Measurements from ENCODE around the gene MX1. TPM values are rescaled to one million over a fixed set of nuclear protein-coding genes. Genes with fewer than 3 reads are reported as not detected.
"Not testable (repeated sequence)": the region's sequence is repeated elsewhere in the genome, so short reads cannot be mapped to it uniquely, and the experiment has no call there.

Gene MX1
- total RNA-seq, 1 donor from 2014 or later: 8.8 TPM

DNA sequence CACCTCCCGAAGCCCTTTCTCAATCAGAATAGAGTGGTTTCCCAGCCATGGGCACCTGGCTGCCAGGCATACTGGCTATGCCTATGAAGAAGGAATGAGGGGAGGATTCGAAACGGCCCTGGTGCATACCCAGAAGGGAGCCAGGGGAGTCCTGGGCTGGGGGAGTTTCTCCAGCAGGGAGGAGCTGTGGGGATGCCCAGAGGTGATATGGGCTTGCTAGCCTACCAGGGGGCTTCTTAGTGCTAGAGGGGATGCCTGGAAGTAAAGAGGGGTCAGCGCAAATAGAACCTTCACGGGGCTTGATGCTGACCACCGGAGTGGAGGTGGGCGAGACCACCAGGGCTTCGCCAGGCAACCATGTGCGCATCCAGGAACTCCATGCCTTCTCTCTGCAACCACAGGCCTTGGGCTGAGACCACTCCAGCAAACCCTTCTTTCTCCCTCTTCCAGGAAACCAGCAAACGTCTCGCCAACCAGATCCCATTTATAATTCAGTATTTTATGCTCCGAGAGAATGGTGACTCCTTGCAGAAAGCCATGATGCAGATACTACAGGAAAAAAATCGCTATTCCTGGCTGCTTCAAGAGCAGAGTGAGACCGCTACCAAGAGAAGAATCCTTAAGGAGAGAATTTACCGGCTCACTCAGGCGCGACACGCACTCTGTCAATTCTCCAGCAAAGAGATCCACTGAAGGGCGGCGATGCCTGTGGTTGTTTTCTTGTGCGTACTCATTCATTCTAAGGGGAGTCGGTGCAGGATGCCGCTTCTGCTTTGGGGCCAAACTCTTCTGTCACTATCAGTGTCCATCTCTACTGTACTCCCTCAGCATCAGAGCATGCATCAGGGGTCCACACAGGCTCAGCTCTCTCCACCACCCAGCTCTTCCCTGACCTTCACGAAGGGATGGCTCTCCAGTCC, 18.2 kb upstream of the MX1 start:
- intact Hi-C loops (cut with micrococcal nuclease): no loop called here
- no peak for DNase-seq
- no peak overlapping the region for H3K27ac ChIP-seq (replicated peaks)
- H3K36me3 ChIP-seq: peaks cover 53% of the 10 kb centered on the region
- peaks cover 14% of the 10 kb centered on the region for H3K9me3 ChIP-seq (replicated peaks)
- TF ChIP-seq CTCF (IDR thresholded peaks at IDR 0.05; ENCODE audit: borderline replicate concordance): no peak
- no peak overlapping the region for H3K4me3 ChIP-seq
- H3K27me3 ChIP-seq (ENCODE audit: low read depth): peaks cover 8% of the 10 kb centered on the region
- H3K4me1 ChIP-seq: peaks cover 10% of the 10 kb centered on the region

GRCh38 chr21:41410361-41410760, 15.7 kb upstream of the MX1 start:
- intact Hi-C loops (cut with micrococcal nuclease): no loop called here

GRCh38 chr21:41410767-41411448, 15.1 kb upstream of the MX1 start:
- TF ChIP-seq CTCF (IDR thresholded peaks at IDR 0.05; ENCODE audit: borderline replicate concordance): no peak
- no peak overlapping the region for H3K4me3 ChIP-seq
- peak overlapping the region; percentile 22 for H3K27ac ChIP-seq (replicated peaks)
- H3K9me3 ChIP-seq (replicated peaks): peaks cover 35% of the 10 kb centered on the region
- intact Hi-C loops (cut with micrococcal nuclease): no loop called here
- peaks cover 34% of the 10 kb centered on the region for H3K36me3 ChIP-seq
- H3K4me1 ChIP-seq: peaks cover 10% of the 10 kb centered on the region
- DNase-seq: no peak
- H3K27me3 ChIP-seq (ENCODE audit: low read depth): peaks cover 8% of the 10 kb centered on the region

More at GRCh38 chr21:41410361-41410760, 15.7 kb upstream of the MX1 start:
- TF ChIP-seq CTCF (IDR thresholded peaks at IDR 0.05; ENCODE audit: borderline replicate concordance): no peak
- Histone ChIP-seq H3K4me1 (peaks cover 10% of the 10 kb centered on the region), H3K27me3 (ENCODE audit: low read depth) (peaks cover 8% of the 10 kb centered on the region), H3K27ac (replicated peaks) (no peak overlapping the region), H3K9me3 (replicated peaks) (peaks cover 29% of the 10 kb centered on the region), H3K36me3 (peaks cover 34% of the 10 kb centered on the region), H3K4me3 (no peak overlapping the region)
- no peak for DNase-seq

DNA sequence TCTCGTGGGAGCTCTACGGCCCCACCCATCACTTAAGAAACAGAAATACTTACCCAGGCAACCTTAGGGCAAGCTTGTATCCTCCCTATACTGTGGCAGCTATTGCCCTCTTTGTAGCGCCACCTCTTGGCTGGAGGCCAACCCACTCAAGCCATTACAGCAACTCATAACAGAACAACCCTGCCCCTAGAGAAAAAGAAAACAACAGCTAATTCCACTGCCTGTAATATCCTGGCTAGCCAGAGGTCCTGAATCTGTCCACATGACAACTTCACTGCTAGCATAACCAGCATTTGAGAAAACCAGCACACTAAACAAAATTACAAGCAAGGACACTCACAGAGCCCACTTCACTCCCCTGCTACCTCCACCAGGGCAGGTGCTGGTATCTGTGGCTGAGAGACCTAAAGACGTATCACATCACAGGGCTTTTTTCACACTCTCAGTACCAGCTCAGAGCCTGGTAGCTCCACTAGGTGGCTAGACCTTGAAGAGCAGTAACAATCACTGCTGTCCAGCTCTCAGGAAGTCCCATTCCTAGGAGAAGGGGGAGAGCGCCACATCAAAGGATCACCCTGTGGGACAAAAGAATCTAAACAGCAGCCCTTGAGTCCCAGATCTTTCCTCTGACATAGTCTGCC, 14.5 kb upstream of the MX1 start:
- Histone ChIP-seq H3K27ac (replicated peaks) (peak overlapping the region; percentile 22), H3K4me1 (peaks cover 10% of the 10 kb centered on the region), H3K36me3 (peaks cover 30% of the 10 kb centered on the region), H3K4me3 (no peak overlapping the region), H3K27me3 (ENCODE audit: low read depth) (peaks cover 8% of the 10 kb centered on the region), H3K9me3 (replicated peaks) (peaks cover 35% of the 10 kb centered on the region)
- intact Hi-C loops (cut with micrococcal nuclease): no loop called here
- peak; percentile 43 for TF ChIP-seq CTCF (IDR thresholded peaks at IDR 0.05; ENCODE audit: borderline replicate concordance)
- no peak for DNase-seq

GRCh38 chr21:41417505-41417904, 8.5 kb upstream of the MX1 start:
- H3K27me3 ChIP-seq (ENCODE audit: low read depth); DNase-seq; intact Hi-C loops (cut with micrococcal nuclease); H3K4me3 ChIP-seq; H3K36me3 ChIP-seq; H3K27ac ChIP-seq (replicated peaks): not testable (repeated sequence)
- H3K9me3 ChIP-seq (replicated peaks): peaks cover 24% of the 10 kb centered on the region
- H3K4me1 ChIP-seq: peaks cover 25% of the 10 kb centered on the region
